ENCODE measurements around the gene AGO1. TPM values are rescaled to one million over a fixed set of nuclear protein-coding genes. Genes with fewer than 3 reads are reported as not detected.

AGO1 gene
- total RNA-seq, 1 experiment from 2014 or later, result 81.8 TPM

- peaks cover 21% of the 10 kb centered on the region for H3K36me3 Mint-ChIP-seq
- H3K27me3 Mint-ChIP-seq (ENCODE audit: low read depth), result no peaks in the 10 kb centered on the region
- no peak for ATAC-seq
- no peak overlapping the region for H3K27ac Mint-ChIP-seq
- no peak for DNase-seq (ENCODE audit: low spot score)
- no peak overlapping the region for H3K4me3 Mint-ChIP-seq
- CTCF ChIA-PET, result no interaction called here
- POLR2A ChIA-PET, result no interaction called here
- no peaks in the 10 kb centered on the region for H3K4me1 Mint-ChIP-seq
- peaks cover 4% of the 10 kb centered on the region for H3K9me3 Mint-ChIP-seq
- no peak for TF ChIP-seq SOX15 (CRISPR knock-in tag; IDR thresholded peaks at IDR 0.05)
- TF ChIP-seq ZNF232 (CRISPR knock-in tag; IDR thresholded peaks at IDR 0.05), result no peak
- TF ChIP-seq NR3C1 (CRISPR knock-in tag; conservative IDR thresholded peaks at IDR 0.05; ENCODE audit: low read depth), result no peak
- no peak for TF ChIP-seq ZNF396 (CRISPR knock-in tag; IDR thresholded peaks at IDR 0.05; ENCODE audit: borderline replicate concordance)
- TF ChIP-seq, protein P1, sequence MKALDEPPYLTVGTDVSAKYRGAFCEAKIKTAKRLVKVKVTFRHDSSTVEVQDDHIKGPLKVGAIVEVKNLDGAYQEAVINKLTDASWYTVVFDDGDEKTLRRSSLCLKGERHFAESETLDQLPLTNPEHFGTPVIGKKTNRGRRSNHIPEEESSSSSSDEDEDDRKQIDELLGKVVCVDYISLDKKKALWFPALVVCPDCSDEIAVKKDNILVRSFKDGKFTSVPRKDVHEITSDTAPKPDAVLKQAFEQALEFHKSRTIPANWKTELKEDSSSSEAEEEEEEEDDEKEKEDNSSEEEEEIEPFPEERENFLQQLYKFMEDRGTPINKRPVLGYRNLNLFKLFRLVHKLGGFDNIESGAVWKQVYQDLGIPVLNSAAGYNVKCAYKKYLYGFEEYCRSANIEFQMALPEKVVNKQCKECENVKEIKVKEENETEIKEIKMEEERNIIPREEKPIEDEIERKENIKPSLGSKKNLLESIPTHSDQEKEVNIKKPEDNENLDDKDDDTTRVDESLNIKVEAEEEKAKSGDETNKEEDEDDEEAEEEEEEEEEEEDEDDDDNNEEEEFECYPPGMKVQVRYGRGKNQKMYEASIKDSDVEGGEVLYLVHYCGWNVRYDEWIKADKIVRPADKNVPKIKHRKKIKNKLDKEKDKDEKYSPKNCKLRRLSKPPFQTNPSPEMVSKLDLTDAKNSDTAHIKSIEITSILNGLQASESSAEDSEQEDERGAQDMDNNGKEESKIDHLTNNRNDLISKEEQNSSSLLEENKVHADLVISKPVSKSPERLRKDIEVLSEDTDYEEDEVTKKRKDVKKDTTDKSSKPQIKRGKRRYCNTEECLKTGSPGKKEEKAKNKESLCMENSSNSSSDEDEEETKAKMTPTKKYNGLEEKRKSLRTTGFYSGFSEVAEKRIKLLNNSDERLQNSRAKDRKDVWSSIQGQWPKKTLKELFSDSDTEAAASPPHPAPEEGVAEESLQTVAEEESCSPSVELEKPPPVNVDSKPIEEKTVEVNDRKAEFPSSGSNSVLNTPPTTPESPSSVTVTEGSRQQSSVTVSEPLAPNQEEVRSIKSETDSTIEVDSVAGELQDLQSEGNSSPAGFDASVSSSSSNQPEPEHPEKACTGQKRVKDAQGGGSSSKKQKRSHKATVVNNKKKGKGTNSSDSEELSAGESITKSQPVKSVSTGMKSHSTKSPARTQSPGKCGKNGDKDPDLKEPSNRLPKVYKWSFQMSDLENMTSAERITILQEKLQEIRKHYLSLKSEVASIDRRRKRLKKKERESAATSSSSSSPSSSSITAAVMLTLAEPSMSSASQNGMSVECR (CRISPR knock-in tag; IDR thresholded peaks at IDR 0.05; ENCODE audit: borderline replicate concordance), result no peak
- TF ChIP-seq TCF7 (CRISPR knock-in tag; IDR thresholded peaks at IDR 0.05; ENCODE audit: low read depth), result no peak
- TF ChIP-seq GTF2I (CRISPR knock-in tag; conservative IDR thresholded peaks at IDR 0.05), result no peak
- TF ChIP-seq STAT6 (CRISPR knock-in tag; conservative IDR thresholded peaks at IDR 0.05; ENCODE audit: low read depth), result no peak
- TF ChIP-seq FOXP4 (CRISPR knock-in tag; IDR thresholded peaks at IDR 0.05), result no peak
- no peak for TF ChIP-seq MAX (CRISPR knock-in tag; IDR thresholded peaks at IDR 0.05)
- TF ChIP-seq, protein P2, sequence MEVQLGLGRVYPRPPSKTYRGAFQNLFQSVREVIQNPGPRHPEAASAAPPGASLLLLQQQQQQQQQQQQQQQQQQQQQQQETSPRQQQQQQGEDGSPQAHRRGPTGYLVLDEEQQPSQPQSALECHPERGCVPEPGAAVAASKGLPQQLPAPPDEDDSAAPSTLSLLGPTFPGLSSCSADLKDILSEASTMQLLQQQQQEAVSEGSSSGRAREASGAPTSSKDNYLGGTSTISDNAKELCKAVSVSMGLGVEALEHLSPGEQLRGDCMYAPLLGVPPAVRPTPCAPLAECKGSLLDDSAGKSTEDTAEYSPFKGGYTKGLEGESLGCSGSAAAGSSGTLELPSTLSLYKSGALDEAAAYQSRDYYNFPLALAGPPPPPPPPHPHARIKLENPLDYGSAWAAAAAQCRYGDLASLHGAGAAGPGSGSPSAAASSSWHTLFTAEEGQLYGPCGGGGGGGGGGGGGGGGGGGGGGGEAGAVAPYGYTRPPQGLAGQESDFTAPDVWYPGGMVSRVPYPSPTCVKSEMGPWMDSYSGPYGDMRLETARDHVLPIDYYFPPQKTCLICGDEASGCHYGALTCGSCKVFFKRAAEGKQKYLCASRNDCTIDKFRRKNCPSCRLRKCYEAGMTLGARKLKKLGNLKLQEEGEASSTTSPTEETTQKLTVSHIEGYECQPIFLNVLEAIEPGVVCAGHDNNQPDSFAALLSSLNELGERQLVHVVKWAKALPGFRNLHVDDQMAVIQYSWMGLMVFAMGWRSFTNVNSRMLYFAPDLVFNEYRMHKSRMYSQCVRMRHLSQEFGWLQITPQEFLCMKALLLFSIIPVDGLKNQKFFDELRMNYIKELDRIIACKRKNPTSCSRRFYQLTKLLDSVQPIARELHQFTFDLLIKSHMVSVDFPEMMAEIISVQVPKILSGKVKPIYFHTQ (CRISPR knock-in tag; IDR thresholded peaks at IDR 0.05), result no peak
- TF ChIP-seq NR2C2 (CRISPR knock-in tag; IDR thresholded peaks at IDR 0.05), result no peak
- no peak for TF ChIP-seq OVOL2 (CRISPR knock-in tag; IDR thresholded peaks at IDR 0.05; ENCODE audit: borderline replicate concordance)
- TF ChIP-seq ATF2 (CRISPR knock-in tag; IDR thresholded peaks at IDR 0.05; ENCODE audit: borderline replicate concordance, low read depth), result no peak
- TF ChIP-seq SMAD3 (CRISPR knock-in tag; IDR thresholded peaks at IDR 0.05; ENCODE audit: borderline replicate concordance), result no peak
- TF ChIP-seq, protein P3, sequence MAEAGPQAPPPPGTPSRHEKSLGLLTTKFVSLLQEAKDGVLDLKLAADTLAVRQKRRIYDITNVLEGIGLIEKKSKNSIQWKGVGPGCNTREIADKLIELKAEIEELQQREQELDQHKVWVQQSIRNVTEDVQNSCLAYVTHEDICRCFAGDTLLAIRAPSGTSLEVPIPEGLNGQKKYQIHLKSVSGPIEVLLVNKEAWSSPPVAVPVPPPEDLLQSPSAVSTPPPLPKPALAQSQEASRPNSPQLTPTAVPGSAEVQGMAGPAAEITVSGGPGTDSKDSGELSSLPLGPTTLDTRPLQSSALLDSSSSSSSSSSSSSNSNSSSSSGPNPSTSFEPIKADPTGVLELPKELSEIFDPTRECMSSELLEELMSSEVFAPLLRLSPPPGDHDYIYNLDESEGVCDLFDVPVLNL (CRISPR knock-in tag; IDR thresholded peaks at IDR 0.05; ENCODE audit: borderline replicate concordance, low read depth), result no peak
- TF ChIP-seq, protein P4, sequence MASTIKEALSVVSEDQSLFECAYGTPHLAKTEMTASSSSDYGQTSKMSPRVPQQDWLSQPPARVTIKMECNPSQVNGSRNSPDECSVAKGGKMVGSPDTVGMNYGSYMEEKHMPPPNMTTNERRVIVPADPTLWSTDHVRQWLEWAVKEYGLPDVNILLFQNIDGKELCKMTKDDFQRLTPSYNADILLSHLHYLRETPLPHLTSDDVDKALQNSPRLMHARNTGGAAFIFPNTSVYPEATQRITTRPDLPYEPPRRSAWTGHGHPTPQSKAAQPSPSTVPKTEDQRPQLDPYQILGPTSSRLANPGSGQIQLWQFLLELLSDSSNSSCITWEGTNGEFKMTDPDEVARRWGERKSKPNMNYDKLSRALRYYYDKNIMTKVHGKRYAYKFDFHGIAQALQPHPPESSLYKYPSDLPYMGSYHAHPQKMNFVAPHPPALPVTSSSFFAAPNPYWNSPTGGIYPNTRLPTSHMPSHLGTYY (CRISPR knock-in tag; IDR thresholded peaks at IDR 0.05), result no peak
- TF ChIP-seq GRHL2 (CRISPR knock-in tag; IDR thresholded peaks at IDR 0.05; ENCODE audit: insufficient replicate concordance, severe bottlenecking), result no peak
- no peak for TF ChIP-seq HMGXB4 (CRISPR knock-in tag; IDR thresholded peaks at IDR 0.05)
These were observed 85.4 kb downstream of the AGO1 start for GRCh38 chr1:35968396-35968795.
